ENCODE data around the gene DNMT3B. TPM values are rescaled to one million over a fixed set of nuclear protein-coding genes. Genes with fewer than 3 reads are reported as not detected.

Gene DNMT3B
- total RNA-seq, 1 donor from 2014 or later: 0.48 TPM

DNA sequence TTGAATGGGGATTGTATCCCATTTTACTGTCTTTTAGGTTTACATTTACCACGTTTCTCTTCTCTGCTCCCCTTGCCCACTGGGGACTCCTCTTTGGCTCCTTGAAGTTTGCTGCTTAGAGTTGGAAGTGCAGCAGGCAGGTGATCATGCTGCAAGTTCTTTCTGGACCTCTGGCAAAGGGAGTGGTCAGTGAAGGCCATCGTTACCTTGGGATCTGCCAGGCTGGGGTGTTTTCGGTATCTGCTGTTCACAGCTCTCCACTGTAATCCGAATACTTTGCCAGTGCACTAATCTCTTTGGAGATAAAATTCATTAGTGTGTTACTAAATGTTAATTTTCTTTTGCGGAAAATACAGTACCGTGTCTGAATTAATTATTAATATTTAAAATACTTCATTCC, 87.4 kb downstream of the DNMT3B start:
- no peak for DNase-seq (ENCODE audit: low spot score)

DNA sequence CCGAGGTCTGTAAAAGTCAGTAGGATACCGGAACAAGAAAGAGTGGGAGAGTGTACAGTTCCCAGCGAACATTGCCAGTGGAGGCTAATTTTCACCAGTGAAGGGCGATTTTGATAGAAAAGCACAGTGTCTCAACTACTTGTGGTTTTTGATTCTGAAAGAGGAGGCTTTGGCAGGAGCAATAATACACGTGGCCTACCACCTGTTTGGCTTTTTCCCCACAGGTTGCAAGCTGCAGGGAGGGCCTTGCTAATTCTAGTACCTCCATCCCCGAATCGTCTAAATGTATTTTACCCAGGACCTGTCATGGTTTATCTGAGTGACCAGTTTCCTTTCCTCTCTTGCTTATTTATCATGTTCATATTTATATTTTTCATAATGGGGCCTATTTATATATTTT, 93.2 kb downstream of the DNMT3B start:
- DNase-seq (ENCODE audit: low spot score): no peak

GRCh38 chr20:32858189-32858588, 96.0 kb downstream of the DNMT3B start:
- no peak for DNase-seq (ENCODE audit: low spot score)

Other genes starting within 250 kb of the DNMT3B start
- 6.5 TPM for gene NOL4L, start 177.1 kb upstream of the DNMT3B start, total RNA-seq (ENCODE audit: insufficient read depth, low replicate concordance)
- not detected for gene C20orf203, start 88.4 kb upstream of the DNMT3B start, total RNA-seq (ENCODE audit: insufficient read depth, low replicate concordance)
- 9.4 TPM for gene COMMD7, start 18.9 kb upstream of the DNMT3B start, total RNA-seq (ENCODE audit: insufficient read depth, low replicate concordance)
- gene MAPRE1, start 57.6 kb downstream of the DNMT3B start, total RNA-seq (ENCODE audit: insufficient read depth, low replicate concordance): 88.4 TPM
- 0.96 TPM for gene EFCAB8, start 96.5 kb downstream of the DNMT3B start, total RNA-seq (ENCODE audit: insufficient read depth, low replicate concordance)
- not detected for gene SUN5, start 242.0 kb downstream of the DNMT3B start, total RNA-seq (ENCODE audit: insufficient read depth, low replicate concordance)
- not detected for gene BPIFB2, start 245.3 kb downstream of the DNMT3B start, total RNA-seq (ENCODE audit: insufficient read depth, low replicate concordance)

Measured in umbilical cord (tissue), 2 donors.